ENCODE measurements around the gene HEXIM1.

The HEXIM1 gene

DNA sequence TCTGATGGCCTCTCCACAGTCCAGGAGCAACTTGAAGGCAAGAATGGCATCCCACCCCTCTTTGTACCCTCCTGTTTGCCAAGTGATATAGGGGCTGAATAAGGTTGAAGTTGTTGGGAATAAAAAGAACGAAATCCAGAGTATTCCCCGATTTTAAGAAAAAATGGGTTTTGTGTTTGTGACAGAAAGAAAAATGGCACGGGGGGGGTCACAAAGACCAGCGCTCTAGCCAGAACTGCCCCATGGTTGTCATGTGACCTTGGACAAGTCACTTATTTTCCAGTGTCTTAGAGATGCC lies 1.7 kb upstream of the HEXIM1 start:
- DNase-seq (ENCODE audit: low read depth): no peak
- TF ChIP-seq CTCF (IDR thresholded peaks at IDR 0.05; ENCODE audit: low read depth, low read length, missing control alignments): no peak
- in situ Hi-C loops (cut with HindIII; ENCODE audit: low sequenced_read_pairs): no loop called here
- no peak overlapping the region for H3K4me3 ChIP-seq (ENCODE audit: low read depth, low read length)

GRCh38 chr17:45146890-45147580 lies 1.2 kb upstream of the HEXIM1 start:
- H3K4me3 ChIP-seq (ENCODE audit: low read depth, low read length): peak overlapping the region; percentile 78
- TF ChIP-seq CTCF (IDR thresholded peaks at IDR 0.05; ENCODE audit: low read depth, low read length, missing control alignments): no peak
- in situ Hi-C loops (cut with HindIII; ENCODE audit: low sequenced_read_pairs): no loop called here
- DNase-seq (ENCODE audit: low read depth): no peak

DNA sequence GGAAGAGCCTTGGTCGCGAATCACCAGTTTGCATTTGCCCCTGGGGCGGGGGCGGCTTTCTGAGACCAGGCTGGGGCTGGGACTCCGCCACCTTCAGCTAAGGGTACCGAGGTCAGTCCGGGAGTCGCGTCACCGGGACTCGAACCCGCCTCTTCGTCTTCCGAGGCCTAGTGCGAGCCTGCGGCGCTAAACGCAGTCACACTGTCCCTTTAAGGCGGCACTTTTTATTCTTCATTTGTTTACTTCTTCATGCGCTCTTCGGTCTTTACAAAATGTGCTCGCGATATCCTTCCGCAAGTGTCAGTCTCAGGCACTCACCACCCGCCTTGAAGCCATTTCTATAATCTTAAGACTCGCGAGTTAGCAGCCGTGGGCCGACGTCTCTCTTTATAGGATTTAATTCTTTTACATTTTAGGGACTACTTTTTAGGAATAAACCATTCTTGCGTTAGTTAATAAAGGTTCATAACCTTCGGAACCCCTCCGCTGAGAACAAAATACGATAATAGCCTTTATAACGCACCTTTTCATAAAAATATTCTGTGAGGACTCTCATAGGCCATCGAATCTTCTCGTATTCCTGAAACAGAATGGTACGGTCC lies 593 bp upstream of the HEXIM1 start:
- in situ Hi-C loops (cut with HindIII; ENCODE audit: low sequenced_read_pairs): no loop called here
- peak; percentile 93 for DNase-seq (ENCODE audit: low read depth)
- TF ChIP-seq CTCF (IDR thresholded peaks at IDR 0.05; ENCODE audit: low read depth, low read length, missing control alignments): no peak
- H3K4me3 ChIP-seq (ENCODE audit: low read depth, low read length): peak overlapping the region; percentile 78

DNA sequence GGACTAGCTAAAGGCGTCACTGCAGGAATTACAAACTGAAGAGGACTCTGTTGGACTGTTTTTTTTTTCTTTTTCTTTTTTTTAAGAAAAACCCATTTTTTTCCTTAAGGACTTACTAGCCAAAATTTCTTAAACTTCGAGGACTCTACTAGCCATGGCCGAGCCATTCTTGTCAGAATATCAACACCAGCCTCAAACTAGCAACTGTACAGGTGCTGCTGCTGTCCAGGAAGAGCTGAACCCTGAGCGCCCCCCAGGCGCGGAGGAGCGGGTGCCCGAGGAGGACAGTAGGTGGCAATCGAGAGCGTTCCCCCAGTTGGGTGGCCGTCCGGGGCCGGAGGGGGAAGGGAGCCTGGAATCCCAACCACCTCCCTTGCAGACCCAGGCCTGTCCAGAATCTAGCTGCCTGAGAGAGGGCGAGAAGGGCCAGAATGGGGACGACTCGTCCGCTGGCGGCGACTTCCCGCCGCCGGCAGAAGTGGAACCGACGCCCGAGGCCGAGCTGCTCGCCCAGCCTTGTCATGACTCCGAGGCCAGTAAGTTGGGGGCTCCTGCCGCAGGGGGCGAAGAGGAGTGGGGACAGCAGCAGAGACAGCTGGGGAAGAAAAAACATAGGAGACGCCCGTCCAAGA lies 878 bp downstream of the HEXIM1 start:
- in situ Hi-C loops (cut with HindIII; ENCODE audit: low sequenced_read_pairs): no loop called here
- DNase-seq (ENCODE audit: low read depth): no peak
- TF ChIP-seq CTCF (IDR thresholded peaks at IDR 0.05; ENCODE audit: low read depth, low read length, missing control alignments): peak; percentile 86
- peak overlapping the region; percentile 78 for H3K4me3 ChIP-seq (ENCODE audit: low read depth, low read length)

GRCh38 chr17:45149669-45150664 lies 1.7 kb downstream of the HEXIM1 start:
- in situ Hi-C loops (cut with HindIII; ENCODE audit: low sequenced_read_pairs): no loop called here
- no peak for DNase-seq (ENCODE audit: low read depth)
- no peak for TF ChIP-seq CTCF (IDR thresholded peaks at IDR 0.05; ENCODE audit: low read depth, low read length, missing control alignments)

More at GRCh38 chr17:45149669-45150664, 1.7 kb downstream of the HEXIM1 start:
- H3K4me3 ChIP-seq (ENCODE audit: low read depth, low read length): peak overlapping the region; percentile 78

Data from astrocyte of the cerebellum (primary cell).